T-helper 17 cell (primary cell): ENCODE data around the gene SKA3. TPM values are rescaled to one million over a fixed set of nuclear protein-coding genes. Genes with fewer than 3 reads are reported as not detected.
"Not testable (repeated sequence)": the region's sequence is repeated elsewhere in the genome, so short reads cannot be mapped to it uniquely, and the experiment has no call there.

Experiments used
- ATAC-seq: fragments of 150-1000 bp; cut with Tn5 transposase; 2 replicates; pipeline ENCODE4 v1.10.0; 2021; ENCODE audit warnings: mild to moderate bottlenecking, moderate library complexity
- DNase-seq, 3 donors: peaks; one replicate each; pipeline versions ENCODE4 v3.0.0 to v3.0.0-alpha.2; 2020 to 2021
- H3K9me3 ChIP-seq: one replicate; pipeline ENCODE4 v1.7.0; 2013; ENCODE audit warnings: low read length, mild to moderate bottlenecking; ENCODE audit not compliant: control insufficient read depth, poor library complexity, severe bottlenecking
- H3K27ac Mint-ChIP-seq: one replicate; pipeline ENCODE4 v1.8.0; 2022; ENCODE audit warnings: mild to moderate bottlenecking, moderate library complexity, mixed read lengths
- H3K27me3 Mint-ChIP-seq: one replicate; pipeline ENCODE4 v1.8.0; 2022; ENCODE audit warnings: mixed read lengths
- H3K36me3 Mint-ChIP-seq: one replicate; pipeline ENCODE4 v1.8.0; 2022; ENCODE audit warnings: low read depth, mixed read lengths
- H3K4me1 Mint-ChIP-seq: one replicate; pipeline ENCODE4 v1.8.0; 2022; ENCODE audit warnings: mild to moderate bottlenecking, mixed read lengths
- H3K4me3 Mint-ChIP-seq: one replicate; pipeline ENCODE4 v1.8.0; 2022; ENCODE audit warnings: mild to moderate bottlenecking, moderate library complexity, mixed read lengths
- total RNA-seq, 4 donors: library from RNA in 2 of 4; stranded (reverse) in 2 of 4; gene quantifications; one replicate each; pipeline ENCODE4 v1.2.3 and lab custom pipeline; 2022 to 2026

Gene SKA3
- total RNA-seq, 2 donors from 2014 or later = 1.9 to 2.7 TPM

DNA sequence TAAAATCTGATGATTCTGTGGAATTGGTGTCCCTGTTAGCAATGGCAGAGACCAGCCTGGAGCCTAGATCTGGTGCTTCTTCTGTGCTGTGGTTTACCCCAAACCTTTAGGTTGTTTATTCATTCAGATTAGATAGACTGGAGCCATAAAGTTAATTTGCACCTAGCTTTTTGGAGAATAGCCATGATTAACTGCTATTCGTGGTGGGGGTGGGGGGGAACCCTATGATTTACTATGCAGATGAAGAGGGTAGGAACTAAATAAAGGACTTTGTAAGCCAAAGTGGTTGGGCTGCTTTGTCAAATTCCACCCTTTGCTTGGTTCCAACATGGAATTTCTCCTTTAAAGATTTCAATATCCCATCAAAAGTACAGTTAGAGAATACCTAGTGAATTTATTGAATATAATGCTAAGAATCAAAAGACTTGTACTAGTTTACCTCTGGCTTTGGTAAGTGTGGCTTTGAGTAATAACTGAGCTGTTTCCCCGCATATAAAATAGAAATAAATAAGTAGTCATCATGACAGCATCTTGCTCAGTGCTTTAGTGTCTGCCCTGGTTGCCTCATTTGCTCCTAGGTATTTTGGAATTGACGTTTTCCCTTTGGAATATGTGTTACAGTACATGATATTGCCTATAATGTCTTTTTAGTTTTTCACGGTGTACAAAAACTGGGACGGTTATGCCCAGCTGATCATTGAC is 27.6 kb downstream of the SKA3 start:
- H3K4me1 Mint-ChIP-seq = peaks cover 11% of the 10 kb centered on the region

GRCh38 chr13:21147827-21148226 is 28.5 kb downstream of the SKA3 start:
- peak; percentile 30 for ATAC-seq
- Mint-ChIP-seq H3K4me3 (peak overlapping the region; percentile 67), H3K4me1 (peaks cover 20% of the 10 kb centered on the region), H3K27ac (peak overlapping the region; percentile 65), H3K36me3 (peaks cover 8% of the 10 kb centered on the region), H3K27me3 (no peaks in the 10 kb centered on the region)
- DNase-seq = no peak
- no peaks in the 10 kb centered on the region for H3K9me3 ChIP-seq

More for the DNA sequence above, 27.6 kb downstream of the SKA3 start:
- DNase-seq (no peak), ATAC-seq (peak; percentile 12)
- Mint-ChIP-seq H3K27me3 (no peaks in the 10 kb centered on the region), H3K27ac (peak overlapping the region; percentile 79), H3K4me3 (no peak overlapping the region), H3K36me3 (peaks cover 8% of the 10 kb centered on the region)
- no peaks in the 10 kb centered on the region for H3K9me3 ChIP-seq

DNA sequence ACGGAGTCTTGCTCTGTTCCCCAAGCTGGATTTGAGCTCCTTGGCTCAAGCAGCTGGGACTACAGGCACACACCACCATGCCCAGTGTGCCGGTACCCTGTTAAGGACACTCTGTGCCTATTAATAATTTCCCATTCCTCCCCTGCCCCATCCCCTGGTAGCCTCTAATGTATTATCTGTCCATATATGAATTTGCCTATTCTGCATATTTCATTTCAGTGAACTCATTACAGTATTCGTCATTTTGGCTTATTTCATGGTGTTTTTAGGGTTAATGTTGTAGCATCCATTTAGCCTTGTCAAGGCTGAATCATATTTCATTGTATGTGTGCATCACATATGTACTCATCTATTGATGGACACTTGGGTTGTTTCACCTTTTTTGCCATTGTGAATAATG is 33.6 kb downstream of the SKA3 start:
- Mint-ChIP-seq H3K36me3 (peaks cover 11% of the 10 kb centered on the region), H3K27me3 (peaks cover 4% of the 10 kb centered on the region), H3K27ac (no peak overlapping the region), H3K4me1 (peaks cover 35% of the 10 kb centered on the region), H3K4me3 (peak overlapping the region; percentile 83)
- no peaks in the 10 kb centered on the region for H3K9me3 ChIP-seq
- no peak for ATAC-seq
- DNase-seq = no peak

GRCh38 chr13:21139374-21139773 is 37.0 kb downstream of the SKA3 start:
- DNase-seq (no peak), ATAC-seq (no peak)
- Mint-ChIP-seq H3K4me3 (peak overlapping the region; percentile 98), H3K27me3 (peaks cover 16% of the 10 kb centered on the region), H3K4me1 (peaks cover 31% of the 10 kb centered on the region), H3K27ac (peak overlapping the region; percentile 95), H3K36me3 (peaks cover 6% of the 10 kb centered on the region)
- H3K9me3 ChIP-seq = no peaks in the 10 kb centered on the region

- Mint-ChIP-seq H3K4me3 (peak overlapping the region; percentile 7), H3K27ac (no peak overlapping the region), H3K36me3 (peaks cover 6% of the 10 kb centered on the region)
Measured at GRCh38 chr13:21138561-21138960, 37.8 kb downstream of the SKA3 start.

DNA sequence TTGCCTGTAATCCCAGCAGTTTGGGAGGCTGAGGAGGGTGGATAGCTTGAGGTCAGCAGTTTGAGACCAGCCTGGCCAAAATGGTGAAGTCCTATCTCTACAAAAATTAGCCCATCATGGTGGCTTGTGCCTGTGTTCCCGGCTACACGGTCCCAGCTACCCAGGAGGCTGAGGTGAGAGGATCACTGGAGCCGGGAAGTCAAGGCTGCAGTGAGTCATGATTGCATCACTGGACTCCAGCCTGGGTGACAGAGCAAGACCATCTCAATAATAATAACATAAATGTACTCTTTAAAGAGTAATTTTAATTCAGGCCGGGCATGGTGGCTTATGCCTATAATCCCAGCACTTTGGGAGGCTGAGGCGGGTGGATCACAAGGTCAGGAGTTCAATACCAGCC is 38.7 kb downstream of the SKA3 start:
- DNase-seq (no peak), ATAC-seq (no peak)
- H3K9me3 ChIP-seq = no peaks in the 10 kb centered on the region
- peaks cover 27% of the 10 kb centered on the region for H3K27me3 Mint-ChIP-seq
- H3K36me3 Mint-ChIP-seq = peaks cover 4% of the 10 kb centered on the region
- no peak overlapping the region for H3K4me3 Mint-ChIP-seq
- H3K4me1 Mint-ChIP-seq = peaks cover 19% of the 10 kb centered on the region
- no peak overlapping the region for H3K27ac Mint-ChIP-seq

More at GRCh38 chr13:21138561-21138960, 37.8 kb downstream of the SKA3 start:
- no peaks in the 10 kb centered on the region for H3K9me3 ChIP-seq
- ATAC-seq = no peak
- DNase-seq = no peak
- Mint-ChIP-seq H3K4me1 (peaks cover 27% of the 10 kb centered on the region), H3K27me3 (peaks cover 19% of the 10 kb centered on the region)

- not testable (repeated sequence) for H3K4me3 Mint-ChIP-seq, H3K36me3 Mint-ChIP-seq, H3K27ac Mint-ChIP-seq, DNase-seq, ATAC-seq, H3K9me3 ChIP-seq
- Mint-ChIP-seq H3K4me1 (peaks cover 14% of the 10 kb centered on the region), H3K27me3 (peaks cover 30% of the 10 kb centered on the region)
Measured at GRCh38 chr13:21135833-21136232, 40.5 kb downstream of the SKA3 start.

DNA sequence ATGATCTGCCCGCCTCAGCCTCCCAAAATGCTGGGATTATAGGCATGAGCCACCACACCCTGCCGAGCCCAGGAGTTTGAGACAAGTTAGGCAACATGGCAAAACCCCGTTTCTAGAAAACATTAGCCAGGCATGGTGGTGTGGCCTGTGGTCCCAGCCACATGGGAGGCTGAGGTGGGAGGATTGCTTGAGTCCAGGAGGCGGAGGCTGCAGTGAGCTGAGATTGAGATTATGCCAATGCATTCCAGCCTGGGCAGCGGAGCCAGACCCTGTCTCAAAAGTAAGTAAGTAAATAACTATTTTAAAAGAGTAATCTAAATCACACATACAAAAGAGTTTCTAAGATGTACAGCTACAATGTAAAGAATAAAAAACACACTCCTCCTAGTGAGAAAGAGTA is 41.9 kb downstream of the SKA3 start:
- H3K27me3 Mint-ChIP-seq = peaks cover 39% of the 10 kb centered on the region
- peaks cover 3% of the 10 kb centered on the region for H3K4me1 Mint-ChIP-seq
- no peak overlapping the region for H3K4me3 Mint-ChIP-seq
- no peak for ATAC-seq
- no peak overlapping the region for H3K27ac Mint-ChIP-seq
- DNase-seq = no peak
- H3K9me3 ChIP-seq = no peaks in the 10 kb centered on the region
- H3K36me3 Mint-ChIP-seq = no peaks in the 10 kb centered on the region

- H3K27ac Mint-ChIP-seq = no peak overlapping the region
- peaks cover 36% of the 10 kb centered on the region for H3K27me3 Mint-ChIP-seq
- no peaks in the 10 kb centered on the region for H3K9me3 ChIP-seq
- DNase-seq = no peak
- H3K4me1 Mint-ChIP-seq = no peaks in the 10 kb centered on the region
- H3K4me3 Mint-ChIP-seq = no peak overlapping the region
- ATAC-seq = no peak
- no peaks in the 10 kb centered on the region for H3K36me3 Mint-ChIP-seq
Measured at GRCh38 chr13:21133077-21133476, 43.3 kb downstream of the SKA3 start.

- ATAC-seq = no peak
- no peaks in the 10 kb centered on the region for H3K4me1 Mint-ChIP-seq
Measured at GRCh38 chr13:21130116-21130515, 46.2 kb downstream of the SKA3 start.

DNA sequence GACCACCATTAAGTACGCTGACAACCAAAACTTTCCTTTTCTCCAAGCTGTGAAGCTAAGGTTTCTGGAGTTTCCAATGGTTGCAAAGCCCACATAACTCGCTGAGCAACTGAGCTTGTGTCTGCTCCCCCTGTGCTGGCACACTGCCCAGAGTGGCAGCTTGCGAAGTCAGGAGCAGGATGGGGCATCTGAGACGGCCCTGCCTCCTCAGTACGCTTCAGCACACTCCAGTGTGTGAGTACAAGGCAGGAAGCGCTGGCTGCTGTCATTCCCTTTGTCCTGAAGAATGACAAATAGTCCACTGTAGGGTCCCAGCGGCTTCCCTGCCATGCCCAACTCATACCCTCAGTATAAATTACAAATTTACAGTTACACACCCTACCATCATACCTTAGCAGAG is 51.5 kb downstream of the SKA3 start:
- H3K4me1 Mint-ChIP-seq = no peaks in the 10 kb centered on the region
- H3K27ac Mint-ChIP-seq = no peak overlapping the region
- H3K36me3 Mint-ChIP-seq = no peaks in the 10 kb centered on the region
- DNase-seq (no peak), ATAC-seq (no peak)
- no peaks in the 10 kb centered on the region for H3K9me3 ChIP-seq
- H3K27me3 Mint-ChIP-seq = peaks cover 12% of the 10 kb centered on the region
- H3K4me3 Mint-ChIP-seq = no peak overlapping the region

More at GRCh38 chr13:21130116-21130515, 46.2 kb downstream of the SKA3 start:
- Mint-ChIP-seq H3K36me3 (no peaks in the 10 kb centered on the region), H3K4me3 (no peak overlapping the region), H3K27me3 (peaks cover 26% of the 10 kb centered on the region), H3K27ac (no peak overlapping the region)
- no peaks in the 10 kb centered on the region for H3K9me3 ChIP-seq
- DNase-seq = no peak

GRCh38 chr13:21123956-21124355 is 52.4 kb downstream of the SKA3 start:
- DNase-seq = no peak
- no peaks in the 10 kb centered on the region for H3K4me1 Mint-ChIP-seq
- no peak overlapping the region for H3K4me3 Mint-ChIP-seq
- no peak for ATAC-seq
- H3K36me3 Mint-ChIP-seq = no peaks in the 10 kb centered on the region
- H3K27ac Mint-ChIP-seq = no peak overlapping the region
- peaks cover 7% of the 10 kb centered on the region for H3K27me3 Mint-ChIP-seq
- H3K9me3 ChIP-seq = no peaks in the 10 kb centered on the region

GRCh38 chr13:21121616-21122015 is 54.7 kb downstream of the SKA3 start:
- Mint-ChIP-seq H3K27ac (no peak overlapping the region), H3K36me3 (no peaks in the 10 kb centered on the region), H3K4me3 (no peak overlapping the region), H3K4me1 (no peaks in the 10 kb centered on the region), H3K27me3 (peaks cover 7% of the 10 kb centered on the region)
- DNase-seq (no peak), ATAC-seq (no peak)
- no peaks in the 10 kb centered on the region for H3K9me3 ChIP-seq

DNA sequence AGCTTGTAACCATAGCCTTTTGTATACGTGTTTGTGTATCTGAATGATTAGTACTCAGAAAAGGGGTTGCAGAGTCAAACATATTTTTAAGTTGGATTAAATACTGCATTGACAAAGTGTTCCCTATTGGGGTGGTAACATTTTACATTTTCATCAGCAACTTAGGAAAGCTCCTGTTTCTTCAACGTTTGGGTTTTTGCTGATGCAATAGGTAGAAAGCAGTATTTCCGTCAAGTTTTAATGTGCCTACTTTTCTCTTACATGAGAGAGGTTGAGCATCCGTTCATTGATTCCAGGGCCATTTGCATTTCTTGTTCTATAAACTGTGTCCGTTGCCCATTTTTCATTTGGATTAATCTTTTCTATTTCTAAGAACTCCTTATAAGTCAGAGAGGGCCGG is 56.2 kb downstream of the SKA3 start:
- DNase-seq (no peak), ATAC-seq (no peak)
- H3K27ac Mint-ChIP-seq = no peak overlapping the region
- no peaks in the 10 kb centered on the region for H3K36me3 Mint-ChIP-seq
- no peaks in the 10 kb centered on the region for H3K9me3 ChIP-seq
- no peaks in the 10 kb centered on the region for H3K4me1 Mint-ChIP-seq
- no peak overlapping the region for H3K4me3 Mint-ChIP-seq
- peaks cover 7% of the 10 kb centered on the region for H3K27me3 Mint-ChIP-seq
